Measurements from ENCODE around the gene C10orf53.
"Not testable (repeated sequence)": the region's sequence is repeated elsewhere in the genome, so short reads cannot be mapped to it uniquely, and the experiment has no call there.

The C10orf53 gene

GRCh38 chr10:49711481-49711880, 32.0 kb downstream of the C10orf53 start:
- no peak for TF ChIP-seq CTCF (IDR thresholded peaks at IDR 0.05; ENCODE audit: extremely low read depth, insufficient read depth, missing control alignments)
- in situ Hi-C loops (cut with MboI; ENCODE audit: low pct_unique_long_range_greater_than_20kb, low sequenced_read_pairs, unreplicated experiment) = no loop called here
- DNase-seq (ENCODE audit: low spot score) = no peak

GRCh38 chr10:49713266-49713665, 33.8 kb downstream of the C10orf53 start:
- no peak for TF ChIP-seq CTCF (IDR thresholded peaks at IDR 0.05; ENCODE audit: extremely low read depth, insufficient read depth, missing control alignments)
- no peak for DNase-seq (ENCODE audit: low spot score)
- in situ Hi-C loops (cut with MboI; ENCODE audit: low pct_unique_long_range_greater_than_20kb, low sequenced_read_pairs, unreplicated experiment) = no loop called here

- in situ Hi-C loops (cut with MboI; ENCODE audit: low pct_unique_long_range_greater_than_20kb, low sequenced_read_pairs, unreplicated experiment); DNase-seq (ENCODE audit: low spot score): not testable (repeated sequence)
These were observed 35.7 kb downstream of the C10orf53 start for GRCh38 chr10:49715157-49715556.

GRCh38 chr10:49726593-49726992, 47.1 kb downstream of the C10orf53 start:
- no peak for TF ChIP-seq CTCF (IDR thresholded peaks at IDR 0.05; ENCODE audit: extremely low read depth, insufficient read depth, missing control alignments)
- in situ Hi-C loops (cut with MboI; ENCODE audit: low pct_unique_long_range_greater_than_20kb, low sequenced_read_pairs, unreplicated experiment) = no loop called here
- DNase-seq (ENCODE audit: low spot score) = no peak

GRCh38 chr10:49733866-49734265, 54.4 kb downstream of the C10orf53 start:
- in situ Hi-C loops (cut with MboI; ENCODE audit: low pct_unique_long_range_greater_than_20kb, low sequenced_read_pairs, unreplicated experiment) = no loop called here
- DNase-seq (ENCODE audit: low spot score) = no peak
- TF ChIP-seq CTCF (IDR thresholded peaks at IDR 0.05; ENCODE audit: extremely low read depth, insufficient read depth, missing control alignments) = no peak

- in situ Hi-C loops (cut with MboI; ENCODE audit: low pct_unique_long_range_greater_than_20kb, low sequenced_read_pairs, unreplicated experiment) = no loop called here
- no peak for DNase-seq (ENCODE audit: low spot score)
These were observed 55.2 kb downstream of the C10orf53 start for GRCh38 chr10:49734676-49735075.

GRCh38 chr10:49735161-49735560, 55.7 kb downstream of the C10orf53 start:
- no peak for DNase-seq (ENCODE audit: low spot score)
- in situ Hi-C loops (cut with MboI; ENCODE audit: low pct_unique_long_range_greater_than_20kb, low sequenced_read_pairs, unreplicated experiment) = no loop called here

More at GRCh38 chr10:49734676-49735075, 55.2 kb downstream of the C10orf53 start:
- TF ChIP-seq CTCF (IDR thresholded peaks at IDR 0.05; ENCODE audit: extremely low read depth, insufficient read depth, missing control alignments) = no peak

More at GRCh38 chr10:49735161-49735560, 55.7 kb downstream of the C10orf53 start:
- TF ChIP-seq CTCF (IDR thresholded peaks at IDR 0.05; ENCODE audit: extremely low read depth, insufficient read depth, missing control alignments) = no peak
